ENCODE measurements around the gene CDCA3.

DNA sequence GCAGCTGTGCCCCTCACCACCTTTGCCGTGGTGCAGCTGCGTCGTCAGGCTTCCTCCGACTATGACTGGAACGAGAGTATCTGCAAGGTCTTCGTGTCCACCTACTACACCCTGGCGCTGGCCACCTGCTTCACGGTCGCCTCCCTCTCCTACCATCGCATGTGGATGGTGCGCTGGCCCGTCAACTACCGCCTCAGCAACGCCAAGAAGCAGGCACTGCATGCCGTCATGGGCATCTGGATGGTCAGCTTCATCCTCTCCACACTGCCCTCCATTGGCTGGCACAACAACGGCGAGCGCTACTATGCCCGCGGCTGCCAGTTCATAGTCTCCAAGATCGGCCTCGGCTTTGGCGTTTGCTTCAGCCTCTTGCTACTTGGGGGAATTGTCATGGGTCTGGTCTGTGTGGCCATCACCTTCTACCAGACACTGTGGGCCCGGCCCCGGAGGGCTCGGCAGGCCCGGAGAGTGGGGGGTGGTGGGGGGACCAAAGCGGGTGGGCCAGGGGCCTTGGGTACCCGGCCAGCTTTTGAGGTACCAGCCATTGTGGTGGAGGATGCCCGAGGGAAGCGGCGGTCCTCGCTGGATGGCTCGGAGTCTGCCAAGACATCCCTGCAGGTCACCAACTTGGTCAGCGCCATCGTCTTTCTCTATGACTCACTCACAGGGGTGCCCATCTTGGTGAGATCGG lies 26.9 kb downstream of the CDCA3 start:
- TF ChIP-seq, protein P1, sequence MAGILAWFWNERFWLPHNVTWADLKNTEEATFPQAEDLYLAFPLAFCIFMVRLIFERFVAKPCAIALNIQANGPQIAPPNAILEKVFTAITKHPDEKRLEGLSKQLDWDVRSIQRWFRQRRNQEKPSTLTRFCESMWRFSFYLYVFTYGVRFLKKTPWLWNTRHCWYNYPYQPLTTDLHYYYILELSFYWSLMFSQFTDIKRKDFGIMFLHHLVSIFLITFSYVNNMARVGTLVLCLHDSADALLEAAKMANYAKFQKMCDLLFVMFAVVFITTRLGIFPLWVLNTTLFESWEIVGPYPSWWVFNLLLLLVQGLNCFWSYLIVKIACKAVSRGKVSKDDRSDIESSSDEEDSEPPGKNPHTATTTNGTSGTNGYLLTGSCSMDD (CRISPR knock-in tag; IDR thresholded peaks at IDR 0.05) = no peak
- no peak for TF ChIP-seq SP1 (IDR thresholded peaks at IDR 0.05)
- TF ChIP-seq SP1 (CRISPR knock-in tag; IDR thresholded peaks at IDR 0.05) = no peak
- TF ChIP-seq TCF12 (IDR thresholded peaks at IDR 0.05) = no peak
- no peak for TF ChIP-seq TCF12 (CRISPR knock-in tag; IDR thresholded peaks at IDR 0.05)
- TF ChIP-seq BRCA1 (CRISPR knock-in tag; IDR thresholded peaks at IDR 0.05) = no peak
- no peak for TF ChIP-seq FOXA3 (CRISPR knock-in tag; IDR thresholded peaks at IDR 0.05)
- no peak for TF ChIP-seq POLR2A (IDR thresholded peaks at IDR 0.05; ENCODE audit: insufficient read depth in 1 of 2, low read depth in 2 of 2, low read length in 2 of 2)
- no peak for TF ChIP-seq SNAI1 (CRISPR knock-in tag; IDR thresholded peaks at IDR 0.05; ENCODE audit: borderline replicate concordance)
- no peak for TF ChIP-seq NR1H2 (CRISPR knock-in tag; IDR thresholded peaks at IDR 0.05; ENCODE audit: borderline replicate concordance, low read depth)

Measured in HepG2 (cell line).